CD8-positive, alpha-beta memory T cell (primary cell): ENCODE measurements around the gene PPM1J. TPM values are rescaled to one million over a fixed set of nuclear protein-coding genes. Genes with fewer than 3 reads are reported as not detected.

ENCODE experiments used
- CTCF ChIA-PET: fragments of 350-600 bp; sonication (Branson Sonifier 250); formaldehyde crosslinking; loops from one replicate; lab custom pipeline; 2021; ENCODE audit warnings: antibody characterized with exemption; lab: Charles Lee
- POLR2A ChIA-PET: fragments of 350-600 bp; sonication (Branson Sonifier 250); formaldehyde crosslinking; loops from one replicate; lab custom pipeline; 2021; ENCODE audit warnings: antibody characterized with exemption; lab: Charles Lee
- DNase-seq, 5 donors: peaks; one replicate each; pipeline versions ENCODE4 v3.0.0 to v3.0.0-alpha.2; 2020 to 2022; ENCODE audit warnings: mixed read lengths in 1 of 5
- H3K27ac ChIP-seq: one replicate; pipeline ENCODE4 v1.7.0; 2013; ENCODE audit warnings: low read depth, mild to moderate bottlenecking, low read length, moderate library complexity
- H3K27me3 ChIP-seq: 2 replicates; pipeline ENCODE4 v1.7.0; 2013; ENCODE audit warnings: low read length, mild to moderate bottlenecking; ENCODE audit not compliant: insufficient read depth, poor library complexity, severe bottlenecking
- H3K36me3 ChIP-seq: 2 replicates; pipeline ENCODE4 v1.7.0; 2013; ENCODE audit warnings: mild to moderate bottlenecking, low read length, moderate library complexity; ENCODE audit not compliant: insufficient read depth
- H3K4me1 ChIP-seq: 2 replicates; pipeline ENCODE4 v1.7.0; 2013; ENCODE audit warnings: mild to moderate bottlenecking, low read length, moderate library complexity; ENCODE audit not compliant: insufficient read depth
- H3K4me3 ChIP-seq: 2 replicates; pipeline ENCODE4 v1.7.0; 2013; ENCODE audit warnings: mild to moderate bottlenecking, low read length
- H3K9me3 ChIP-seq: 2 replicates; pipeline ENCODE4 v1.7.0; 2013; ENCODE audit warnings: mild to moderate bottlenecking, low read length
- H3K27ac Mint-ChIP-seq, 8 donors: one replicate each; pipeline ENCODE4 v1.8.0; 2020 to 2021; ENCODE audit warnings: mixed read lengths in 8 of 8, mild to moderate bottlenecking in 6 of 8, inconsistent platforms in 3 of 8, moderate library complexity in 3 of 8
- H3K27me3 Mint-ChIP-seq, 2 donors: one replicate each; pipeline ENCODE4 v1.8.0; 2020 to 2021; ENCODE audit warnings: mixed read lengths in 2 of 2, mild to moderate bottlenecking in 1 of 2, moderate library complexity in 1 of 2
- H3K36me3 Mint-ChIP-seq, 3 donors: one replicate each; pipeline ENCODE4 v1.8.0; 2020 to 2021; ENCODE audit warnings: mixed read lengths in 3 of 3, inconsistent platforms in 1 of 3, mild to moderate bottlenecking in 1 of 3
- H3K4me1 Mint-ChIP-seq, 3 donors: one replicate each; pipeline ENCODE4 v1.8.0; 2020 to 2021; ENCODE audit warnings: mixed read lengths in 3 of 3, inconsistent platforms in 1 of 3, mild to moderate bottlenecking in 1 of 3
- H3K4me3 Mint-ChIP-seq, 7 donors: one replicate each; pipeline ENCODE4 v1.8.0; 2020 to 2021; ENCODE audit warnings: mixed read lengths in 7 of 7, mild to moderate bottlenecking in 6 of 7, moderate library complexity in 4 of 7, inconsistent platforms in 2 of 7
- H3K9me3 Mint-ChIP-seq, 5 donors: one replicate each; pipeline ENCODE4 v1.8.0; 2020 to 2022; ENCODE audit warnings: mixed read lengths in 5 of 5, mild to moderate bottlenecking in 3 of 5, moderate library complexity in 2 of 5, inconsistent platforms in 1 of 5
- polyA plus RNA-seq: library from polyadenylated mRNA; unstranded; fragments of 300-500 nt; fragmentation: Illumina TruSeq; gene quantifications from one replicate; pipeline ENCODE4 v1.2.3, GENCODE V29; 2021
- total RNA-seq, 2 experiments: library from RNA; stranded (reverse); gene quantifications; one replicate each; pipeline ENCODE4 v1.2.3, GENCODE V29; 2021

Gene PPM1J
- total and polyA plus RNA-seq, 3 experiments from 2014 or later = 0.33 TPM; not detected in 2

- Mint-ChIP-seq H3K4me1 (peaks cover 15 to 24% (median 17%) of the 10 kb centered on the region in 3 donors), H3K9me3 (no peaks in the 10 kb centered on the region), H3K36me3 (peaks cover 0 to 1% (median 0%) of the 10 kb centered on the region in 3 donors), H3K27ac (no peak overlapping the region), H3K4me3 (no peak overlapping the region), H3K27me3 (peaks cover 10 to 24% of the 10 kb centered on the region in 2 donors)
- Histone ChIP-seq H3K4me1 (peaks cover 7% of the 10 kb centered on the region), H3K36me3 (no peaks in the 10 kb centered on the region), H3K4me3 (no peak overlapping the region), H3K27ac (no peak overlapping the region), H3K27me3 (peaks cover 8% of the 10 kb centered on the region), H3K9me3 (no peaks in the 10 kb centered on the region)
- POLR2A ChIA-PET = no interaction called here
- no peak for DNase-seq
- CTCF ChIA-PET = interaction anchor here (1.3 to 3.7 kb wide), 4 partner anchors 9 to 352 kb away, joined by 5 to 23 read pairs (median 10); partner anchors contain the start of gene LRIG2
These were observed 5.7 kb upstream of the PPM1J start for GRCh38 chr1:112720800-112721199.

- H3K36me3 Mint-ChIP-seq = peaks cover 0 to 2% (median 1%) of the 10 kb centered on the region in 3 donors
These were observed 4.6 kb upstream of the PPM1J start for GRCh38 chr1:112719706-112720105.

DNA sequence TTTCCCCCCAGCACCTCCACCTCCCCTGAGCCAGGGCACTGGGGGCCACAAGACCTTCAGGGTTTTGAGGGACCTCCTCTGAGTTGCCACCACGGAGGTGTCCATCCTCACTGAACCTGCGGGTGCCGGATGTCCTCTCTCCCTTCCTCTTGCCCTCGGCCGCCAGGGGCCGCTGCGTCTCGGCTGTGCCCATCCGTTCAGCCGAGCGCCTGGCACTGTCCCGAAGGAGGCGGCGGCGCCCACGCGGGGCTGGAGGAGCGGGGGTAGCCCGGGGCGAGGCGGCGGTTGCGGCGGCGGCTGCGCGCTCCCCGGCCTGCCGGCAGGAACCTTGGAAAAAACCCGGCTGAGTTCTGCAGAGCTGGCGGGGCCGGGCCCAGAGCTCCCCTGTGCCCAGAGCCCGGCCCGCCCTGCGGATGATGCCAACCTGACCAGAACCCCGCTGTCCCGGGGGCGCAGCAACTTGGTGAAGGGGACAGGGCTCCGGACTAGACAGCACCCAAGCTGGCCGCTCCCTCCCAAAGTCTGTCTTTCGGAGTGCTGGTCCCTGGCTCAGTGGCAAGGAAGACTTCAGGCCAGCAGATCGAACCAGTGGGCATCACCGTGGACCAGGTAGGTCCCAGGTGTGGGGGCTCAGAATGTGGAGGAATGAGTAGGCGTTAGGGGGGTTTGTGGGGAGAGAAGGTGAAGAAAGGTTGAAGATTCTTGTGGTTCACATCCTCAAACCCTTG is 3.7 kb upstream of the PPM1J start:
- H3K9me3 Mint-ChIP-seq = no peaks in the 10 kb centered on the region
- peaks cover 24 to 37% (median 24%) of the 10 kb centered on the region in 3 donors for H3K4me1 Mint-ChIP-seq
- no peak overlapping the region for H3K27ac ChIP-seq
- no peaks in the 10 kb centered on the region for H3K36me3 ChIP-seq
- peaks cover 11 to 27% of the 10 kb centered on the region in 2 donors for H3K27me3 Mint-ChIP-seq
- H3K27me3 ChIP-seq = peaks cover 13% of the 10 kb centered on the region
- H3K4me3 Mint-ChIP-seq = peak overlapping the region in 4 of 7 donors; percentile 27 to 46 (median 42)
- H3K4me3 ChIP-seq = no peak overlapping the region
- CTCF ChIA-PET = interaction anchor here (0.6 to 3.7 kb wide), 21 partner anchors 8 to 963 kb away, joined by 3 to 23 read pairs (median 3); partner anchors contain the start of genes LRIG2, MOV10, SLC16A1 and ST7L
- H3K4me1 ChIP-seq = peaks cover 19% of the 10 kb centered on the region
- no peaks in the 10 kb centered on the region for H3K9me3 ChIP-seq
- peak overlapping the region in 1 of 8 donors; percentile 84 for H3K27ac Mint-ChIP-seq
- POLR2A ChIA-PET = no interaction called here
- DNase-seq = peak; percentile 59 to 79 (median 67)
- H3K36me3 Mint-ChIP-seq = peaks cover 0 to 3% (median 2%) of the 10 kb centered on the region in 3 donors

More at GRCh38 chr1:112719706-112720105, 4.6 kb upstream of the PPM1J start:
- Mint-ChIP-seq H3K4me3 (no peak overlapping the region), H3K27ac (no peak overlapping the region), H3K4me1 (peaks cover 17 to 29% (median 21%) of the 10 kb centered on the region in 3 donors), H3K9me3 (no peaks in the 10 kb centered on the region), H3K27me3 (peaks cover 9 to 24% of the 10 kb centered on the region in 2 donors)
- H3K27me3 ChIP-seq = peaks cover 8% of the 10 kb centered on the region
- ChIA-PET CTCF (interaction anchor here (0.6 to 3.7 kb wide), 14 partner anchors 10 to 370 kb away, joined by 3 to 23 read pairs (median 4); partner anchors contain the start of genes LRIG2, MOV10 and SLC16A1), POLR2A (no interaction called here)
- H3K4me1 ChIP-seq = peaks cover 10% of the 10 kb centered on the region
- no peaks in the 10 kb centered on the region for H3K9me3 ChIP-seq
- no peak for DNase-seq
- no peaks in the 10 kb centered on the region for H3K36me3 ChIP-seq
- no peak overlapping the region for H3K4me3 ChIP-seq
- H3K27ac ChIP-seq = no peak overlapping the region

DNA sequence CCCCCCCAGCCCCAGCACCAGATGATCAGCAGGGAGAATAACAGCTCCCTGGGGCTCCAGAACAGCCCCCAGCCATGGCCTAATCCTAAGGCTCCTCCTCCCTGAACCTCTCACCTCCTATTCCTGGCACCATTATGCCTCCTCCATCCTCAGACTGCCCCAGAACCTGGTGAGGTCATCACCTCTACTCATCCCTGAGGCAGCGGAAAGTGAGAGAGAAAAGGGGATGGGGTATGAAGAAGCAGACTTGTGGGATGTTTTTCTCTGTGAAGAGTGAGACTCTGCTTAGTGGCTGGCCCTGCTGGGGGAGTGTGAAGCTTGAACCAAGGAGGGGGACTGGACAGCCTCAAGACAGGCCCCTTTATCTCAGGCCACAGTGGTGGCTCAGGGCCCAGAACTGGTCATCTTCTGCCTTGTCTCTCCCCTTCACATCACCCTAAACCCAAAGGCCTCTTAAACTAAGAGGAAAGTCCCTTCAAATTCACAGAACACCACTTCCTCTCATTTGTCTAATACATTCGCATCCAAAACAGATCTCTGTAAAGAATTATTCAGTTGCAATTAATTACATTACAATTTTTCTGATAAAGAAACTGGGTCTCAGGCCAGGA is 2.2 kb upstream of the PPM1J start:
- Mint-ChIP-seq H3K4me1 (peaks cover 18 to 27% (median 21%) of the 10 kb centered on the region in 3 donors), H3K36me3 (peaks cover 0 to 2% (median 2%) of the 10 kb centered on the region in 3 donors), H3K27me3 (peaks cover 11 to 22% of the 10 kb centered on the region in 2 donors), H3K27ac (peak overlapping the region in 1 of 8 donors; percentile 46), H3K4me3 (peak overlapping the region in 1 of 7 donors; percentile 13), H3K9me3 (no peaks in the 10 kb centered on the region)
- Histone ChIP-seq H3K9me3 (no peaks in the 10 kb centered on the region), H3K4me1 (peaks cover 20% of the 10 kb centered on the region), H3K27me3 (peaks cover 13% of the 10 kb centered on the region), H3K36me3 (no peaks in the 10 kb centered on the region), H3K4me3 (no peak overlapping the region), H3K27ac (no peak overlapping the region)
- ChIA-PET POLR2A (no interaction called here), CTCF (interaction anchor here (0.9 to 4.3 kb wide), 14 partner anchors 9 to 964 kb away, joined by 3 to 40 read pairs (median 5); partner anchors contain the start of genes LRIG2 and RHOC)
- no peak for DNase-seq

DNA sequence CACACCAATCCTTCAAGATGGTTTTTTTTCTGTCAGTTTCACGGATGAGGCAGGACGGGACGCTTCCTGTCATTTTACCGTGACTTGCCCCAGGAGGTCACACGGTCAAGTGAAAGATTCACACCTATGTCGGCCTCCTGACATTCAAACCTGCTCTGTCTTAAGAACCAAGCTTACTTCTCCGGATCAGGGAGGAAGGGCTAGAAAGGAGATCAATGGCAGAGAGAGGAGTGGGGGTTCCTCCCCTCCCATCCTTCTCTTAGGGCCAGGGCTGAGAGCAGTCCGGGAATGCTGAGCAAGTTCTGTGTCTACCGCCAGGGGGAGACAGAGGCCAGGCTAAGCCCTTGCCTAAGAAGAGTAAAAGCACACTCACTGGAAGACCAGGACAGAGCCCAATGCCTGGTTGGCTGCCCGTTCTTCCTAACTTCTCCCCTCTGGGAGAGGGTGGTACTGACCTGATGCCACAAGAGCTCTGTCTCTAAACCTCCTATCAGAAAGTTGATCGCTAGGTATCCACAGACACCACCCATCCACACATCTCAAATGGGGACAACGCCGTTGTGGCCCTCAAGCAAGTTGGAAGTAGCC is 1.1 kb upstream of the PPM1J start:
- peak; percentile 68 to 85 (median 76) for DNase-seq
- no peaks in the 10 kb centered on the region for H3K36me3 ChIP-seq
- H3K27ac Mint-ChIP-seq = peak overlapping the region; percentile 83 to 97 (median 92)
- peak overlapping the region; percentile 54 for H3K27ac ChIP-seq
- H3K4me1 ChIP-seq = peaks cover 20% of the 10 kb centered on the region
- H3K9me3 ChIP-seq = no peaks in the 10 kb centered on the region
- H3K4me3 Mint-ChIP-seq = peak overlapping the region; percentile 85 to 96 (median 92)
- no peaks in the 10 kb centered on the region for H3K9me3 Mint-ChIP-seq
- CTCF ChIA-PET = interaction anchor here (0.8 to 4.3 kb wide), 26 partner anchors 9 to 965 kb away, joined by 3 to 40 read pairs (median 5); partner anchors contain the start of genes CAPZA1, LRIG2, MOV10 and RHOC
- peaks cover 9 to 14% of the 10 kb centered on the region in 2 donors for H3K27me3 Mint-ChIP-seq
- H3K4me1 Mint-ChIP-seq = peaks cover 18 to 27% (median 21%) of the 10 kb centered on the region in 3 donors
- peak overlapping the region; percentile 87 for H3K4me3 ChIP-seq
- POLR2A ChIA-PET = interaction anchor here (0.5 to 2.4 kb wide), 5 partner anchors 9 to 357 kb away, joined by 3 to 14 read pairs (median 12); partner anchors contain the start of genes LRIG2 and MOV10
- peaks cover 0 to 2% (median 2%) of the 10 kb centered on the region in 3 donors for H3K36me3 Mint-ChIP-seq
- peaks cover 13% of the 10 kb centered on the region for H3K27me3 ChIP-seq

GRCh38 chr1:112714313-112715263 is 544 bp downstream of the PPM1J start:
- H3K9me3 Mint-ChIP-seq = no peaks in the 10 kb centered on the region
- peaks cover 6 to 11% of the 10 kb centered on the region in 2 donors for H3K27me3 Mint-ChIP-seq
- peak overlapping the region; percentile 79 to 93 (median 82) for H3K4me3 Mint-ChIP-seq
- ChIA-PET CTCF (interaction anchor here (0.6 to 4.3 kb wide), 19 partner anchors 11 to 358 kb away, joined by 3 to 40 read pairs (median 7); partner anchors contain the start of genes CAPZA1, LRIG2, MOV10 and ST7L), POLR2A (interaction anchor here (0.6 to 2.4 kb wide), 8 partner anchors 10 to 358 kb away, joined by 3 to 21 read pairs (median 8); partner anchors contain the start of genes CAPZA1, LRIG2, MOV10 and ST7L)
- Histone ChIP-seq H3K9me3 (no peaks in the 10 kb centered on the region), H3K27me3 (peaks cover 13% of the 10 kb centered on the region), H3K36me3 (no peaks in the 10 kb centered on the region), H3K4me3 (peak overlapping the region; percentile 66), H3K27ac (no peak overlapping the region), H3K4me1 (peaks cover 20% of the 10 kb centered on the region)
- H3K27ac Mint-ChIP-seq = peak overlapping the region in 3 of 8 donors; percentile 31 to 84 (median 75)
- peaks cover 0 to 2% (median 2%) of the 10 kb centered on the region in 3 donors for H3K36me3 Mint-ChIP-seq
- DNase-seq = peak in 1 of 5 donors; percentile 16
- peaks cover 18 to 27% (median 21%) of the 10 kb centered on the region in 3 donors for H3K4me1 Mint-ChIP-seq
